Fibroblast of villous mesenchyme (primary cell): ENCODE results near the gene PODNL1. TPM values are rescaled to one million over a fixed set of nuclear protein-coding genes. Genes with fewer than 3 reads are reported as not detected.
A peak's percentile ranks its signal among the peaks of the same experiment; 100 is the strongest.

Source experiments
- DNase-seq: peaks from one replicate; pipeline ENCODE4 v3.0.0-alpha.2; 2010; ENCODE audit warnings: low read depth
- H3K4me3 ChIP-seq: 2 replicates; pipeline ENCODE4 v1.5.1; 2011; ENCODE audit warnings: low read depth, mild to moderate bottlenecking, low read length
- CTCF ChIP-seq: IDR thresholded peaks from 2 replicates; pipeline ENCODE4 v1.5.1; 2012; ENCODE audit warnings: low read depth, mild to moderate bottlenecking, low read length; ENCODE audit not compliant: insufficient read depth
- total RNA-seq: library from RNA; depleted of rRNA; stranded (reverse); fragments of >200 nt; gene quantifications from 2 replicates; pipeline ENCODE4 v1.2.3, GENCODE V29; 2012

PODNL1 gene
- total RNA-seq, 1 donor: 2.6 TPM

GRCh38 chr19:13905634-13906520 lies 32.3 kb downstream of the PODNL1 start, which contains the start of the genes BRME1 and CC2D1A:
BRME1 (minus strand) TSS chr19:13906117; CDS start chr19:13904892, 1,225 bp downstream.
CC2D1A (plus strand) TSS chr19:13906201; CDS start chr19:13906442, 241 bp downstream.
- H3K4me3 ChIP-seq: peak within 1 kb of the TSS; percentile 79
- DNase-seq: peak; percentile 79
- no peak for TF ChIP-seq CTCF

GRCh38 chr19:13902993-13903555 lies 35.1 kb downstream of the PODNL1 start:
- H3K4me3 ChIP-seq: no peak overlapping the region
- peak; percentile 39 for TF ChIP-seq CTCF
- no peak for DNase-seq

GRCh38 chr19:13899912-13900584 lies 38.2 kb downstream of the PODNL1 start:
- no peak for TF ChIP-seq CTCF
- H3K4me3 ChIP-seq: no peak overlapping the region
- no peak for DNase-seq

GRCh38 chr19:13899393-13899792 lies 38.8 kb downstream of the PODNL1 start:
- no peak overlapping the region for H3K4me3 ChIP-seq
- TF ChIP-seq CTCF: no peak
- no peak for DNase-seq

GRCh38 chr19:13896227-13896626 lies 42.0 kb downstream of the PODNL1 start:
- TF ChIP-seq CTCF: no peak
- H3K4me3 ChIP-seq: no peak overlapping the region
- no peak for DNase-seq

GRCh38 chr19:13894552-13894951 lies 43.7 kb downstream of the PODNL1 start:
- TF ChIP-seq CTCF: no peak
- no peak overlapping the region for H3K4me3 ChIP-seq
- no peak for DNase-seq
